Heart left ventricle (tissue), 16 donors: Measurements from ENCODE around the gene FZR1. TPM values are rescaled to one million over a fixed set of nuclear protein-coding genes. Genes with fewer than 3 reads are reported as not detected.
A peak's percentile ranks its signal among the peaks of the same experiment; 100 is the strongest.

Experiments
- ATAC-seq, 4 donors: fragments of 200-7000 bp; cut with Tn5 transposase; one replicate each; pipeline ENCODE4 v1.9.1; 2020 to 2022; ENCODE audit warnings: moderate library complexity in 4 of 4, mild to moderate bottlenecking in 3 of 4, moderate number of reproducible peaks in 1 of 4
- DNase-seq, 5 donors: peaks; one replicate each; pipeline ENCODE4 v3.0.0-alpha.2; 2020
- H3K27ac ChIP-seq, 12 donors: fragments of 200-600 bp; sonication (generic) in 4 of 12; one replicate each; pipeline versions ENCODE4 v1.5.0 to v1.8.0; 2016 to 2022; ENCODE audit warnings: mild to moderate bottlenecking in 2 of 12
- H3K27me3 ChIP-seq, 9 donors: fragments of 200-600 bp; sonication (generic) in 2 of 9; one replicate each; pipeline versions ENCODE4 v1.5.1 to v1.8.0; 2016 to 2022; ENCODE audit warnings: mild to moderate bottlenecking in 3 of 9
- H3K36me3 ChIP-seq, 9 donors: fragments of 200-600 bp; sonication (generic) in 2 of 9; one replicate each; pipeline versions ENCODE4 v1.5.0 to v1.8.0; 2018 to 2022; ENCODE audit warnings: mild to moderate bottlenecking in 2 of 9
- H3K4me1 ChIP-seq, 12 donors: fragments of 200-600 bp; sonication (generic) in 4 of 12; one replicate each; pipeline versions ENCODE4 v1.5.0 to v1.8.0; 2016 to 2022; ENCODE audit warnings: mild to moderate bottlenecking in 3 of 12
- H3K4me3 ChIP-seq, 12 donors: fragments of 200-600 bp; sonication (generic) in 4 of 12; one replicate each; pipeline versions ENCODE4 v1.5.0 to v1.8.0; 2017 to 2022; ENCODE audit warnings: mild to moderate bottlenecking in 9 of 12, moderate library complexity in 4 of 12
- H3K9me3 ChIP-seq, 12 donors: fragments of 200-600 bp; sonication (generic) in 4 of 12; one replicate each; pipeline versions ENCODE4 v1.5.0 to v1.8.0; 2016 to 2022; ENCODE audit warnings: mild to moderate bottlenecking in 1 of 12
- POLR2A ChIP-seq, 2 donors: fragments of 450-650 bp; IDR thresholded peaks; one replicate each; pipeline ENCODE4 v1.6.1; 2017; ENCODE audit warnings: antibody characterized with exemption in 2 of 2, mild to moderate bottlenecking in 2 of 2, moderate library complexity in 2 of 2
- WGBS, 4 donors: extraction: QIAGEN DNeasy Blood & Tissue Kit in 2 of 4; methylation state at CpG; one replicate each; pipeline versions ENCODE4 v1.1.5 to v1.1.7; 2013 to 2018; 5-methylcytosine and 5-hydroxymethylcytosine counted together
- intact Hi-C, 10 donors: fragments of 100-400 bp; cut with DNase I; formaldehyde crosslinking; loops; one replicate each; pipeline versions ENCODE4 v1.11.1 to v1.14.2; 2022
- polyA plus RNA-seq, 2 donors: library from polyadenylated mRNA; stranded (reverse); fragments of 200-250 nt; gene quantifications; one replicate each; pipeline ENCODE4 v1.2.3, GENCODE V29; 2013
- total RNA-seq, 9 donors: library from RNA; depleted of rRNA in 2 of 9; stranded (reverse); fragments of >200 nt in 2 of 9; fragmentation: NEBNext Ultra II Directional in 3 of 9; extraction: Animal tissue kit (Norgen Biotek cat#: 25700) in 3 of 9; gene quantifications; one replicate each; pipeline versions ENCODE4 v1.1.0 to v1.2.4, GENCODE V29; 2016 to 2023
- TF ChIP-seq, protein P1 (sequence below), 12 donors: fragments of 200-600 bp; sonication (generic) in 4 of 12; IDR thresholded peaks; one replicate each; pipeline versions ENCODE4 v1.5.0 to v1.8.0; 2018 to 2022; ENCODE audit warnings: antibody characterized with exemption in 12 of 12, mild to moderate bottlenecking in 5 of 12
- donor health status: ischemic (EF 13 %, LVEDD 7.1; RV severe dilation, severe dysfunction).
- donor health status: healthy with polysubstance abuse.
- donor health status: DM: no; HTN: yes; CAD: no.
- donor health status: DM: no; HTN: no; CAD: no.
- donor health status: ischemic (EF 25% LVEDD 6.9; RV normal size, moderate dysfunction).
- donor health status: ischemic (EF 25% LVEDD 5.7; RV mildly dilated, moderate dysfunction).
- donor health status: healthy.
- donor health status: DM: yes; HTN: yes; CAD: no.
- donor health status: ischemic (EF 35%, LVEDD 5.7; RV mildly dilated, moderate dysfunction).
- donor health status: nonischemic (EF 11% LVEDD 7.7; RV severe dilation, severe dysfunction).
- donor health status: DM: yes; HTN: yes; CAD: no.
- donor health status: PGD.
- donor health status: ischemic (EF 29% LVEDD 5.4; RV normal size, mild dysfunction).
- donor health status: nonischemic (EF 23%, LVEDD 6.1; RV moderate dilation, normal function).

FZR1 gene
- total and polyA plus RNA-seq, 11 donors, result 13.9 to 41.0 (median 23.5) TPM

- H3K27me3 ChIP-seq, result no peaks in the 10 kb centered on the region
Measured at GRCh38 chr19:3536429-3537100, 30.5 kb downstream of the FZR1 start.

GRCh38 chr19:3537101-3537437 lies 31.0 kb downstream of the FZR1 start:
- peaks cover 0 to 52% (median 44%) of the 10 kb centered on the region in 9 donors for H3K36me3 ChIP-seq
- H3K9me3 ChIP-seq, result no peaks in the 10 kb centered on the region
- peak overlapping the region in 6 of 12 donors; percentile 17 to 46 (median 26) for H3K27ac ChIP-seq
- DNase-seq, result peak in 1 of 5 donors; percentile 27
- H3K4me1 ChIP-seq, result peaks cover 0 to 9% (median 0%) of the 10 kb centered on the region in 12 donors
- TF ChIP-seq, protein P1, sequence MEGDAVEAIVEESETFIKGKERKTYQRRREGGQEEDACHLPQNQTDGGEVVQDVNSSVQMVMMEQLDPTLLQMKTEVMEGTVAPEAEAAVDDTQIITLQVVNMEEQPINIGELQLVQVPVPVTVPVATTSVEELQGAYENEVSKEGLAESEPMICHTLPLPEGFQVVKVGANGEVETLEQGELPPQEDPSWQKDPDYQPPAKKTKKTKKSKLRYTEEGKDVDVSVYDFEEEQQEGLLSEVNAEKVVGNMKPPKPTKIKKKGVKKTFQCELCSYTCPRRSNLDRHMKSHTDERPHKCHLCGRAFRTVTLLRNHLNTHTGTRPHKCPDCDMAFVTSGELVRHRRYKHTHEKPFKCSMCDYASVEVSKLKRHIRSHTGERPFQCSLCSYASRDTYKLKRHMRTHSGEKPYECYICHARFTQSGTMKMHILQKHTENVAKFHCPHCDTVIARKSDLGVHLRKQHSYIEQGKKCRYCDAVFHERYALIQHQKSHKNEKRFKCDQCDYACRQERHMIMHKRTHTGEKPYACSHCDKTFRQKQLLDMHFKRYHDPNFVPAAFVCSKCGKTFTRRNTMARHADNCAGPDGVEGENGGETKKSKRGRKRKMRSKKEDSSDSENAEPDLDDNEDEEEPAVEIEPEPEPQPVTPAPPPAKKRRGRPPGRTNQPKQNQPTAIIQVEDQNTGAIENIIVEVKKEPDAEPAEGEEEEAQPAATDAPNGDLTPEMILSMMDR (IDR thresholded peaks at IDR 0.05), result no peak
- no peak for TF ChIP-seq POLR2A (IDR thresholded peaks at IDR 0.05)
- no peak overlapping the region for H3K4me3 ChIP-seq
- 74 to 89% (median 77%) methylated on average over 13 of the region's 13 CpGs for WGBS, 4 donors
- intact Hi-C loops, result no loop called here
- no peaks in the 10 kb centered on the region for H3K27me3 ChIP-seq
- peak in 2 of 4 donors; percentile 3 to 5 for ATAC-seq

More at GRCh38 chr19:3536429-3537100, 30.5 kb downstream of the FZR1 start:
- peak overlapping the region in 6 of 12 donors; percentile 17 to 46 (median 26) for H3K27ac ChIP-seq
- ATAC-seq (peak; percentile 29 to 46 (median 44)), DNase-seq (peak in 1 of 5 donors; percentile 67)
- H3K4me3 ChIP-seq, result no peak overlapping the region
- peaks cover 0 to 9% (median 0%) of the 10 kb centered on the region in 12 donors for H3K4me1 ChIP-seq
- intact Hi-C loops, result no loop called here
- no peaks in the 10 kb centered on the region for H3K9me3 ChIP-seq
- peaks cover 0 to 57% (median 49%) of the 10 kb centered on the region in 9 donors for H3K36me3 ChIP-seq
- TF ChIP-seq, protein P1 (IDR thresholded peaks at IDR 0.05), result no peak
- TF ChIP-seq POLR2A (IDR thresholded peaks at IDR 0.05), result no peak
- 74 to 86% (median 83%) methylated on average over 20 to 27 of the region's 27 CpGs for WGBS, 4 donors

DNA sequence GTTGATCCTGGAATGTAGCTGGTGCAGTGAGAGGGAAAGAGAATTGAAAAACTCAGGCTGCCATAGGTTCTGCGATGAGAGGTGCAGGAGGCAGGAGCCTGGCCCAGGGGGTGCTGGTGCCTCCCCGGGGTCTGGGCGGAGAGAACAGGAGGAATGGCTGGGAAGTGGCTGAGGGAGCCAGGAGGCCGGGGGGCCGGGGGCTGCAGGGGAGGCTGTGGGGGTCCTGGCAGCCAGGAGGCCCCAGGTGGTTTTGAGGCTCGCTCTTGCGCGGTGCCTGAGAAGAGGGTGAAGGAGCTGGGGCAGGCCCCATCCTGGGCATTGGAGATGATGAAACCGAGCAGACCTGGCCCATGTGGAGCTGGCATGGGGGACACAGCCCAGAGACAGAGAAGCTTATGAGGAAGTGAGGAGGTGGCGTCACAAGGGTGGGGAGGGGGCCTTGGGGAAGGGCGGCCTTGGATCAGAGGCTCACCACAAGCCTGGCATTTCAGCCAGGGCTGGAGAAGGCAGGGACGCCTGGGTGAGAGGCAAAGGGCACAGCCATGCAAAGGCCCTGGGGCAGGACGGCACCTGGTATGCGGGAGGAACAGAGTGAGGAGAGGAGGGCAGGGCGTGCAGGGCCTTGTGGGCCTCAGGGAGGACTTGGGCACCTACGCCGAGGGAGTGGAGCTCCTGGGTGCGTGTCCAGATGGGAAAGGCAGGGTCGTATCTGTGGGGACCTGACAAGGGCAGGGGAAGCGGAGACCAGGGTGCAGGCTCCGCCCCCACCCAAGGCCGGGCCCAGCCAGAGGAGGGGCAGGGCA lies 31.5 kb downstream of the FZR1 start:
- H3K4me1 ChIP-seq, result peaks cover 0 to 9% (median 0%) of the 10 kb centered on the region in 12 donors
- H3K4me3 ChIP-seq, result no peak overlapping the region
- TF ChIP-seq POLR2A (IDR thresholded peaks at IDR 0.05), result no peak
- TF ChIP-seq, protein P1 (IDR thresholded peaks at IDR 0.05), result no peak
- peak in 1 of 5 donors; percentile 29 for DNase-seq
- peaks cover 0 to 46% (median 38%) of the 10 kb centered on the region in 9 donors for H3K36me3 ChIP-seq
- intact Hi-C loops, result no loop called here
- no peaks in the 10 kb centered on the region for H3K27me3 ChIP-seq
- 85 to 90% (median 88%) methylated on average over 21 to 22 of the region's 22 CpGs for WGBS, 4 donors
- no peaks in the 10 kb centered on the region for H3K9me3 ChIP-seq
- peak overlapping the region in 3 of 12 donors; percentile 17 to 46 (median 24) for H3K27ac ChIP-seq
- ATAC-seq, result peak in 3 of 4 donors; percentile 4 to 7 (median 6)
